C4-2B (cell line): ENCODE measurements around the gene BABAM2.

Source experiments
- ZFX ChIP-seq: fragments of 450-650 bp; IDR thresholded peaks from 2 replicates; pipeline ENCODE4 v1.6.1; 2017
- TF ChIP-seq, protein P1 (sequence below): fragments of 450-650 bp; conservative IDR thresholded peaks from 2 replicates; pipeline ENCODE4 v1.5.1; 2017; ENCODE audit warnings: mild to moderate bottlenecking

DNA sequence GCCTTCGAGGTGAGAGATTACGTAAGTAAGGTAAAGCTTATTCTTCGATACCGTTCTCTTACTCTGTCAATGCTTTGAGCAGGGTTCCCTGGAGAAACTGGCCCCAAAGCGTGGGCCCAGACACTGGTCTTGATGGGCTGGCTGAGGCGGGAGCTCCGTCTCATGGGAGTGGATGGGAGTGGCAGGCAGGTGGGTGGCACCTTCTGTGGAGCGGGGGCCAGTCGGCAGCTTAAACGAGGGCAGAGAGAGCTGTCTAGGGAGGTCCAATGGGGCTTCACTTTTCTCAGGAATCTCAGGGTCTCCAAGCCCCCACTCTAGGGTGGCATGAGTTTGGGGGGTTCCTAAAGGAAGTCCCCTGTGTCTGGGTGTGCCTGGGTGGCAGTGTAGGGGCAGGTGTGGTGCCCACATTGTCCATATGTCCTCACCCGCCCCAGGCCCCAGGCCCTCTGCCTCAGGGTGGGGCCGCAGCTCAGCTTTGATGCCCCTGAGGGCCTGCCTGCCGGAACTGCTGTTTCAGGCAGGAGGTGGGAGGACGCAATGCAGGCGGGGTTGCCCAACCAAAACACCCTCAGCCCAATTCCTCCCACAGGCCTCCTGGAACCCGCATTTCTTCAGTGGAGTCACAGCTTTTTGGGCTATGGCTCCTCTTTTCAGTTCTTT, 469.7 kb downstream of the BABAM2 start:
- TF ChIP-seq, protein P1, sequence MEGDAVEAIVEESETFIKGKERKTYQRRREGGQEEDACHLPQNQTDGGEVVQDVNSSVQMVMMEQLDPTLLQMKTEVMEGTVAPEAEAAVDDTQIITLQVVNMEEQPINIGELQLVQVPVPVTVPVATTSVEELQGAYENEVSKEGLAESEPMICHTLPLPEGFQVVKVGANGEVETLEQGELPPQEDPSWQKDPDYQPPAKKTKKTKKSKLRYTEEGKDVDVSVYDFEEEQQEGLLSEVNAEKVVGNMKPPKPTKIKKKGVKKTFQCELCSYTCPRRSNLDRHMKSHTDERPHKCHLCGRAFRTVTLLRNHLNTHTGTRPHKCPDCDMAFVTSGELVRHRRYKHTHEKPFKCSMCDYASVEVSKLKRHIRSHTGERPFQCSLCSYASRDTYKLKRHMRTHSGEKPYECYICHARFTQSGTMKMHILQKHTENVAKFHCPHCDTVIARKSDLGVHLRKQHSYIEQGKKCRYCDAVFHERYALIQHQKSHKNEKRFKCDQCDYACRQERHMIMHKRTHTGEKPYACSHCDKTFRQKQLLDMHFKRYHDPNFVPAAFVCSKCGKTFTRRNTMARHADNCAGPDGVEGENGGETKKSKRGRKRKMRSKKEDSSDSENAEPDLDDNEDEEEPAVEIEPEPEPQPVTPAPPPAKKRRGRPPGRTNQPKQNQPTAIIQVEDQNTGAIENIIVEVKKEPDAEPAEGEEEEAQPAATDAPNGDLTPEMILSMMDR = no peak
- TF ChIP-seq ZFX = no peak
